Esophagus muscularis mucosa (tissue), 4 donors: ENCODE results near the gene TBPL2. TPM values are rescaled to one million over a fixed set of nuclear protein-coding genes. Genes with fewer than 3 reads are reported as not detected.

Source experiments
- DNase-seq: peaks from one replicate; pipeline ENCODE4 v3.0.0-alpha.2; 2017; ENCODE audit errors: extremely low spot score
- H3K27ac ChIP-seq, 4 donors: fragments of 200-600 bp; sonication (generic); replicated peaks in 1 of 4; 1 replicate in 3 of 4; 2 replicates in 1 of 4; pipeline ENCODE4 v1.5.1; 2016 to 2019; ENCODE audit warnings: mild to moderate bottlenecking in 1 of 4
- H3K27me3 ChIP-seq, 4 donors: fragments of 200-600 bp; sonication (generic); one replicate each; pipeline versions ENCODE4 v1.5.1 to v1.6.0; 2016 to 2019
- H3K36me3 ChIP-seq, 4 donors: fragments of 200-600 bp; sonication (generic); one replicate each; pipeline ENCODE4 v1.5.1; 2016 to 2019
- H3K4me1 ChIP-seq, 4 donors: fragments of 200-600 bp; sonication (generic); one replicate each; pipeline ENCODE4 v1.5.1; 2016 to 2019
- H3K4me3 ChIP-seq, 4 donors: fragments of 200-600 bp; sonication (generic); 1 replicate in 2 of 4; 2 replicates in 2 of 4; pipeline ENCODE4 v1.5.1; 2016 to 2019; ENCODE audit warnings: mild to moderate bottlenecking in 4 of 4, moderate library complexity in 1 of 4
- H3K9me3 ChIP-seq, 4 donors: fragments of 200-600 bp; sonication (generic); 1 replicate in 3 of 4; 2 replicates in 1 of 4; pipeline ENCODE4 v1.5.1; 2016 to 2019
- CTCF ChIP-seq, 3 experiments: fragments of 200-600 bp in 2 of 3; fragments of 450-650 bp in 1 of 3; sonication (generic) in 2 of 3; IDR thresholded peaks; one replicate each; pipeline ENCODE4 v1.5.1; 2017 to 2019; ENCODE audit warnings: antibody characterized with exemption in 3 of 3, mild to moderate bottlenecking in 2 of 3, moderate library complexity in 1 of 3
- EP300 ChIP-seq: sonication (generic); formaldehyde crosslinking; IDR thresholded peaks from one replicate; pipeline ENCODE4 v1.6.1; 2017; ENCODE audit warnings: antibody characterized with exemption
- POLR2A ChIP-seq: fragments of 450-650 bp; IDR thresholded peaks from one replicate; pipeline ENCODE4 v1.6.1; 2017; ENCODE audit warnings: antibody characterized with exemption, moderate library complexity, mild to moderate bottlenecking, low read depth
- POLR2AphosphoS5 ChIP-seq, 2 donors: sonication (generic); formaldehyde crosslinking; IDR thresholded peaks; one replicate each; pipeline ENCODE4 v1.6.1; 2017; ENCODE audit warnings: antibody characterized with exemption in 2 of 2
- WGBS: methylation state at CpG from one replicate; pipeline ENCODE4 v1.1.5; 2018; 5-methylcytosine and 5-hydroxymethylcytosine counted together
- intact Hi-C: fragments of 100-400 bp; cut with DNase I; formaldehyde crosslinking; loops from one replicate; pipeline ENCODE4 v1.15.1; 2023
- total RNA-seq, 4 donors: library from RNA; depleted of rRNA; stranded (reverse); fragments of >200 nt; gene quantifications; one replicate each; pipeline versions ENCODE4 v1.1.0 to v1.2.1, GENCODE V29; 2016

TBPL2 gene
- total RNA-seq, 4 donors from 2014 or later: not detected

DNA sequence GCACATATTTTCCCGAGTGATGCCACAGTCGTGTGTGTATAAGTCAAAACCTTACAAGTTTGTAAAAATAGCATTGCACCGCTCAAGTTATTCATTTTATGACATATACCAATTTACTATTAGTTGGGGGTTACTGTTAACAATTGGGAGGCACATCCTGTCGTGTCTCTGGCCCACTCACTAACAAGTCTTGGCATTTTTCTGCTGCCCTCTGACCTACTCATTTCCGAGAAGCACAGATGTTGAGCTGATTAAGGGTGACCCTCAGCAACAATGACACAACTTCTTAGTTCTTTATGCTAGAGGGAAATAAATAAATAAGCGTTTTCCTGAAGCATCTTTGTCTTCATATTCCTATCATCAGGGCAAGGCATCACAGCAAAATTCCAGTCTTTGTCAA, 22.0 kb downstream of the TBPL2 start:
- intact Hi-C loops: no loop called here
- H3K27me3 ChIP-seq: no peaks in the 10 kb centered on the region
- no peak for DNase-seq
- TF ChIP-seq CTCF (IDR thresholded peaks at IDR 0.05): no peak
- no peak for TF ChIP-seq EP300
- TF ChIP-seq POLR2A: no peak
- TF ChIP-seq POLR2AphosphoS5 (IDR thresholded peaks at IDR 0.05): no peak
- no peaks in the 10 kb centered on the region for H3K9me3 ChIP-seq
- no peaks in the 10 kb centered on the region for H3K36me3 ChIP-seq
- no peaks in the 10 kb centered on the region for H3K4me1 ChIP-seq
- no peak overlapping the region for H3K4me3 ChIP-seq
- WGBS: 58% methylated on average over 6 of the region's 6 CpGs
- no peak overlapping the region for H3K27ac ChIP-seq

DNA sequence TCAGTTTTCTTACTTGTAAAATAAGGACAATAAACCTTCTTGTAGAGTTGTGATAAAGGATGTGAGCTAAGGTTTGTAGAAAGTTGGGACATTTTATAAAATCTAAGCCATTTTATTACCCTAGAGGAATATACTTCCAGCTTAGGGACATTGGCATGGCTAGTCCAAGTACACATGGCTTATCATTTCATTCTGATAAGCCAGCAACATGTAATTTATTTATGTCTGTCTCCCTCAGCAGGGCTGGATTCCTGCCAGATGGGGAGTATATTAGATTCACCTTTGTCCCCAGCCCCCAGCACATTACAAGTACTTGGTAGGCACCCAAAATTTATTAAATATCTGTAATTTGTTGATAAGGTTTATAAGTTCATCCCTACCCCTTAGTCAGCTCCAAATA, 22.5 kb downstream of the TBPL2 start:
- no peak overlapping the region for H3K27ac ChIP-seq
- DNase-seq: no peak
- no peaks in the 10 kb centered on the region for H3K27me3 ChIP-seq
- H3K4me1 ChIP-seq: no peaks in the 10 kb centered on the region
- no peak overlapping the region for H3K4me3 ChIP-seq
- intact Hi-C loops: no loop called here
- TF ChIP-seq EP300 (no peak), CTCF (IDR thresholded peaks at IDR 0.05) (no peak), POLR2A (no peak), POLR2AphosphoS5 (IDR thresholded peaks at IDR 0.05) (no peak)
- H3K9me3 ChIP-seq: no peaks in the 10 kb centered on the region
- no peaks in the 10 kb centered on the region for H3K36me3 ChIP-seq

GRCh38 chr14:55416866-55417265, 23.6 kb downstream of the TBPL2 start:
- Histone ChIP-seq H3K4me1 (peaks cover 5 to 9% (median 6%) of the 10 kb centered on the region in 4 donors), H3K4me3 (no peak overlapping the region), H3K9me3 (no peaks in the 10 kb centered on the region), H3K36me3 (no peaks in the 10 kb centered on the region), H3K27ac (no peak overlapping the region), H3K27me3 (no peaks in the 10 kb centered on the region)
- TF ChIP-seq CTCF (IDR thresholded peaks at IDR 0.05) (no peak), POLR2A (no peak), POLR2AphosphoS5 (IDR thresholded peaks at IDR 0.05) (no peak), EP300 (no peak)
- intact Hi-C loops: no loop called here
- DNase-seq: no peak
- WGBS: 42% methylated on average over 5 of the region's 5 CpGs

DNA sequence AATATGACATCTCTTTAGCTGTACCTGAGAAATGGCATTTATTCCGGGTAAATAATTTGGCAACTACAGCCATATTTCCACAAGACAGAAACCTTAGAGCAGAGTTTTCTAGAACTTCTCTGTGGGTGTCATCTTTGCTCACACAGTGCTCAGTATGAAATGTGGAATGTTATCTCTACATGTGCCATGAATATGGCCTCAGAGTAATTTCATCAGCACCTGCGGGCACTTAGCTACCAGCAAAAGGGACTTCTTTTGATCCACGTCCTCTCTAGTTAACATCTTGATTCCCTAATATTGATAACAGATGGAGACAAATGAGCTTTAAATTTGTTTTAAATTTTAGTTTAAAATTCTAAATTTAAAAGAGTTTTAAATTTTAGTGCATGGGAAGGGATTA, 25.9 kb downstream of the TBPL2 start:
- Histone ChIP-seq H3K27ac (no peak overlapping the region), H3K4me1 (peaks cover 20 to 26% (median 21%) of the 10 kb centered on the region in 4 donors), H3K9me3 (no peaks in the 10 kb centered on the region), H3K27me3 (no peaks in the 10 kb centered on the region), H3K36me3 (no peaks in the 10 kb centered on the region), H3K4me3 (no peak overlapping the region)
- intact Hi-C loops: loop anchor here (5.0 kb wide), 1 partner anchor 142 kb away; the partner anchor contains the start of gene FBXO34
- no peak for TF ChIP-seq POLR2A
- TF ChIP-seq POLR2AphosphoS5 (IDR thresholded peaks at IDR 0.05): no peak
- TF ChIP-seq EP300: no peak
- TF ChIP-seq CTCF (IDR thresholded peaks at IDR 0.05): no peak
- DNase-seq: no peak
- WGBS: 80% methylated on average over 3 of the region's 3 CpGs

- 74% methylated on average over 5 of the region's 5 CpGs for WGBS
- intact Hi-C loops: loop anchor here (5.0 kb wide), 1 partner anchor 140 kb away; the partner anchor contains the start of gene FBXO34
- TF ChIP-seq POLR2AphosphoS5 (IDR thresholded peaks at IDR 0.05) (no peak), CTCF (IDR thresholded peaks at IDR 0.05) (no peak), EP300 (no peak), POLR2A (no peak)
- Histone ChIP-seq H3K4me3 (no peak overlapping the region), H3K27me3 (no peaks in the 10 kb centered on the region), H3K4me1 (peaks cover 20 to 31% (median 25%) of the 10 kb centered on the region in 4 donors), H3K36me3 (peaks cover 0 to 1% (median 0%) of the 10 kb centered on the region in 4 donors), H3K27ac (no peak overlapping the region), H3K9me3 (no peaks in the 10 kb centered on the region)
- no peak for DNase-seq
Observed at GRCh38 chr14:55412676-55413075, 27.7 kb downstream of the TBPL2 start.
